NCI-H2171 treated with DMSO at 0.1 percent for 48 hours (cell line): ENCODE measurements around the gene ARHGAP27.

Experiments
- DNase-seq: peaks from one replicate; lab custom pipeline; 2025; lab: John Stamatoyannopoulos, UW

The ARHGAP27 gene

DNA sequence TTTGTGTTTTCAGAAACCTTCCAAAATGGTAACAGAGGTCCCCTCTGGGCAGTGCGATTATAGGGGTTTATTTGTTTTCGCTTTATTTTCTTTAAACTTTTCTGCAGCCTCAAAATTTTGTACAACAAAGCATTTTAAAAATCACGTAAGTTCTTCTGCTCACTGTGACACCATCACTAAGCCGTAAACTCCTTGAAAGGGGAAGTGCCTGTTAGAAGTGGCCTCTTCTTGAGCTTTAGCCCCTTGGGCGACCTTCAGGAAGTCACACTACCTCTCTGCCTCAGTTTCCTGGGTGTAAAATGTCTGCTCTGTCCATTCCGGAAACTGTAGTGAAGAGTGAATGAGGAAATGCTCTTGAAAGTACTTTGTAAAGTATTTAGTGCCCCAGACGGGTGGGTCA is 26.6 kb downstream of the ARHGAP27 start:
- no peak for DNase-seq

DNA sequence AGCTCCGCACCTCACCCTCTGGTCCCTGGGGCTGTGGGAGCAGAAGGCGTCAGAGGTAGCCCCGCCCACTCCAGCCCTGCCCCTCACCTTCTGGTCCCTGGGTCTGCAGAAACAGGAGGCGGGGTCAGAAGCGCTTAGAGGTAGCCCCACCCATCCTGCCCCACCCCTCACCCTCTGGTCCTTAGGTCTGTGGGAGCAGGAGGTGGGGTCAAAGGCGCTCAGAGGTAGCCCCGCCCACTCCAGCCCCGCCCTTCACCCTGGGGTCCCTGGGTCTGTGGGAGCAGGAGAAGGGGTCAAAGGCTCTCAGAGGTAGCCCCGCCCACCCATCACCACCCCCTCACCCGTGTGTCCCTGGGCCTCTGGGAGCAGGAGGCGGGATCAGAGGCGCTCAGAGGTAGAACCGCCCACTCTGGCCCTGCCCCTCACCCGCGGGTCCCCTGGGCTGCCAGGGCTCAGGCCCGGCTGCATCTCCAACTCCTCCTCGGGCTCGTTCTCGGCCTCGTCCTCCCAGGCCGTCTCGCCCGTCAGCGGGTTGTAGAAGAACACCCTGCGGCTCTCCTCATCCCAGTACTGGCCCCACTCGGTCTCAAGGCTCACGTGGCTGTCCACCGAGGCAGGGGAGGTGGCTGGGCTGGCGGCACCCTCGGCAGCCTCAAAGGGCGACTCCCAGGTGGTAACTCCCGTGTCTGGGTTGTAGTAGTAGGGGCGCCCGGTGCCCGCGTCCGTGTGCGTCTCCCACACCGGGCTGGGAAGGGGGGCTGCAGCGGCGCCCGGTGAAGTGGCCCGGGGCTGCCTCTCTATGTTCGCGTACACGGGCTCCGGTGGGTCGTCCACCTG is 27.2 kb downstream of the ARHGAP27 start:
- DNase-seq: peak; percentile 94

DNA sequence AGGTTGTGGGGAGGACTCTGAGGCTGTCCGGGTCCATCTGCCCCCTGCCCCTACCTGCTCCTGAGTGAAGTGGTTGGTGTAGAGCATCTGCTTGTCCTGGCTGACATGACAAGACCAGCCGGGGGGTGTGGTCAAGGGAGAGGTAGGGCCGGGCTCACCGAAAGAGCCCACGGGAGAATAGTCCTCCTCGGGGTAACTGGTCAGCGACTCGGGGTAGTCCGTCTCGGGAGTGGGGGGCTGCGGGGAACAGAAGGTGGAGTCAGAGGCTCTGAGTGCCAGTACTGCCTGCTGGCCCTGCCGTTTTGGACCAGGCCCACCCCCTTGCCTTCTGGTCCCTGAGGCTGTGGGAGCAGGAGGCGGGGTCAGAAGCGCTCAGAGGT is 27.8 kb downstream of the ARHGAP27 start:
- no peak for DNase-seq

GRCh38 chr17:45403906-45404490 is 28.7 kb downstream of the ARHGAP27 start:
- DNase-seq: no peak

- no peak for DNase-seq
Observed at GRCh38 chr17:45402916-45403315, 29.8 kb downstream of the ARHGAP27 start.

DNA sequence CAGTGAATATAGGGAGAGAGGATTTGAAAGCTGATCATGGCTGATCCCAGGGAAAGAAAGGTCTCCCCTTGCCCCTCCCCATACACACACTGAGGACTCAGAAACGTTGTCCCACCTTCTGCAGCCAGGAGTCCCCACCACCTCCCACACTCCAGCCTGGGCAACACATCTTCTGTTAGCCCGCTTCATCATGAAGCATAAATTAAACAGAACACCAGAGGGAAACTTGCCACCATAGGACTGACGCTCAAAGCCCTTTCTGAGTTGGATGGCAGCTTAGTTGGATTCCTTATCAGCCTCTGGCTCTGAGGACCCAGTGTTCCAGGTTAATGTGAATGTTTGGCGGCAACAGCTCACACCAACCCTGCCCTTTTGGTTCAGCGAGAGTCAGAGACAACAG is 33.9 kb downstream of the ARHGAP27 start:
- no peak for DNase-seq

- DNase-seq: no peak
Observed at GRCh38 chr17:45397796-45398195, 34.9 kb downstream of the ARHGAP27 start.

DNA sequence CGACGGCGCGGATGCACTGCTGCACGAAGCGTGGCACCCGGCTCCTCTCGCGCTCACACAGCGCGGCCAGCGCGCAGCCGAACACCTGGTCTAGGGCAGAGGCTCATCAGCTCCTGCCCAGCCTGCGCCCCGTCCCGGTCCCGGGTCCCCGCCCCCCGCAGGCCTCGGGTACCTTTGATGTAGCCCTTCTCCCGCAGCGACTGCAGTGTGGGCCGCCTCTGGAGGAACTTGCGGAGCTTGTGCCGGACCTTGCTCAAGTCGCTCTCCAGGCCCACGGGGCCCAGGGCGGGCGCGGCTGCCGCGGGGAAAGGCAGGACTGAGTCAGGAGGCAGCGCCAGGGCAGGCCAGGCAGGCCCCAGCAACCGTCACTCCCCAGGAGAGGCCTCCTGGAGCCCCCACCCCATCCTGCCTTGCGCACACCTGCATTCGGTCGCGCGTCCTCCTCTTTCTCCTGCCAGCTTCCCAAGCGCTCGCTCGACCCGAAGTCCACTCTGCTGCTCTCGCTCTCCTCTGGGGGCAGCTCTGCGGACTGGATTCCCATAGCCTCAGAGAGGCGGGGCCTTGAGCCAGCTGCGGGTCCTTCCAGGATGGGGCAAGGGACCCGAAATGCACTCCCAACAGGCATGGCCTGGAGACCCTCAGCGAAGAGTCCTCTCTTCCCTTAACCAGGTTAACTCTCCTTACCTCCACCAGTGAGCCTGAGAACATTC is 36.0 kb downstream of the ARHGAP27 start:
- no peak for DNase-seq

DNA sequence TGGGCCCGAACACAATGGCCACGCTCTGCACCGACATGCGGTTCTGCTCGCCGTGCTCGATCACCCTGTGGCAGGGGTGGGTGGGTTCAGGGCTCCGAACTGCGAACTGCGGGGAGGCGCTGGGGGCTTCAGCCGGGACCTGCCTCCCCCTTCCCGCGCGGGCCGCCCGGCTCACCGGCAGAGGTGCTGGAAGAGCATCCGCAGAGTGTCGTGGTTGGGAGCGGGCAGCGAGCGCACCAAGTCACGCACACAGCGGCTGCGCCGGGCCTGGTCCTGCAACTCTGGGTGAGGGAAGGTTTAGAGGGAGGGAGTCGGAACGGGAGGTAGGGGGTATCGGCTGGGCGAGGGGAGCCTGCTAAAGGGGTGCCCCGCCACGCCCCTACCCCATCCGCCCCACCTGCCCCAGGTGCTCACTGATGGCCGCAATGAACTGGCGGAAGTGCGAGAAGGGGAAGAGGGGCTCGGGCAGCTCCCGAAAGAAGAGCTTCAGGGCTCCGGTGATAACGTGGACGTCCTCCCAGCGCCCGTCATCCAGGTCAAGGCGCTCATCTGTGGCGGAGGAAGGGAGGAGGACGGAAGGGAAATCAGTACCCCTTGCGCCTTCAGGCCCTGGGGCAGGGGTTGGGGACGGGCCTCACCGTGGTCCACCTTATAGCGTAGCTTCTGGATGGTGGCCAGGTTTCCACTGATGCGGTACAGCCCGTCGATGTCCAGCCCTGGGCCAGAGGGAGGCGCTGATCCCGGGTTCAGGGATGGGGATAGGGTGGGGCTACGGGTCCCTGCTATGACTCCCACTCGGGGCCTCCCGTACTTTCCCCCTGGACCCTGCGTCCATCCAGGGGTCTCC is 36.9 kb downstream of the ARHGAP27 start:
- DNase-seq: no peak

DNA sequence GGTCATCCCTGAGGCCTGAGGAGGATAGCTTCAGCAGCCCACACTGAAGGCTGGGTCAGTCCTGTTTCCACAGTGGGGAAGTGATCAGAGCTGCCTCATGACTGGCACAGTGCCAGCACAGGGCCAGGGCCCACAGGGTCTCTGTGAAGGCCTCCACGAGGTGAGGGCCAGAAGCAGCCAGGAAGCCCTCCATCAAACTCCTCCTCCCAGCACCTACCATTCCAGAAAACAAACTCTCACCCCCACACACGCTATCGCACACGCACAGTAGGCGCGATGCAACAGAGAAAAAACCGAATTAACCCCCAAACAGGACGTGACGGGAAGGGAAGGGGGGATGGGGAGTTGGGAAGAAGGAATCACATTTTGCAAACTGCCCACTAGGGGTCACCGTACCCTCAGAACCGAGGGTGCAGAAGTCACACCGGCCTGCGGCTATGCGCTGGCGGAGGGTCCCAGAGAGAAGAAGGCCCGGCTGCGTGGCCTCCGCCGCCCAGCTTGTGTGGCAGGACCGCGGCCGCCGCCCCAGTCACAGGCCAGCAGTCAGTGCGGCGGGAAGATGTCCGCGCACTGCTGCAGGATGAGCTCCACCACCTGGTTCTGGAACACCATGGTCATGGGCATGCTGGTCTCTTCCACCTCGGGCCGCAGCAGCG is 37.6 kb downstream of the ARHGAP27 start:
- peak; percentile 72 for DNase-seq

GRCh38 chr17:45394564-45394912 is 38.1 kb downstream of the ARHGAP27 start:
- no peak for DNase-seq

- no peak for DNase-seq
Observed at GRCh38 chr17:45394091-45394490, 38.6 kb downstream of the ARHGAP27 start.

DNA sequence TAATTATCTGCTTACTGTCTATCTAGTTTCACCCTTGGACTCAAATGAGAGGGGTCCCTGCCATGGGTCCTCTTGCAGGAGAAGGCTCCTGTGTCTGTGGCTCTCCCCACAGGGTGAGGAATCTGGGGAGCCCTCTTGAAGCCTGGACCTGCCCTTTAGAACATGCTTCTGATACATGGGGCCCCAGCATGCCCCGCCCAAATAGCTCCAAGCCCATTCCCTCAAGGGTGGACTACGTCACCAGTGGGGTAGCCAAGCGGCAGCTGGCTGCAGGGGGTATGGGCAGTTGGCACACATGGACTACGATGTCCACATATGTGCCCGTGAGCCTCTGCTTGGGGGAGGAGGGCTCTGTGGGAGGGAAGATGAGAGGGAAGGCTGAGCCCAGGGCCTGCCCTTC is 39.3 kb downstream of the ARHGAP27 start:
- no peak for DNase-seq

GRCh38 chr17:45391918-45392317 is 40.8 kb downstream of the ARHGAP27 start:
- DNase-seq: no peak

DNA sequence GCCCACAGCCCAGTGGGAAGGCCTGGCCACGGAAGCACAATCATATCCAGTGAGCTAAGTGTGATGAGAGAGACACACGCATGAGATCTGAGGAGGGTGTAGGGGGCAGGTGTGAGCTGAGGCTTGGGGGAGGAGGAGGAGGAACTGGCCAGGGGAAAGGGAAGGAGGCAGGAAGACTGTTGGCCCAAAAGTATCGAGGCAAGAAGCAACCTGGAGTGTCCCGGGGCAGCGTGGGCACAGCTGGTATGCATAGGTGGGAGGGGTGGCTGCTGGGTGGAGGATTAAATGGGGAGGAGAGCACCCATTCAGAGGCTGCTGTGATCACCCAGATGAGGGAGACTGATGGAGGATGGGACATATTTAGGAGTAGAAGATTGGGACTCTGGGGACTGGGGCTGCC is 41.4 kb downstream of the ARHGAP27 start:
- DNase-seq: no peak

GRCh38 chr17:45389354-45389753 is 43.3 kb downstream of the ARHGAP27 start:
- DNase-seq: no peak

DNA sequence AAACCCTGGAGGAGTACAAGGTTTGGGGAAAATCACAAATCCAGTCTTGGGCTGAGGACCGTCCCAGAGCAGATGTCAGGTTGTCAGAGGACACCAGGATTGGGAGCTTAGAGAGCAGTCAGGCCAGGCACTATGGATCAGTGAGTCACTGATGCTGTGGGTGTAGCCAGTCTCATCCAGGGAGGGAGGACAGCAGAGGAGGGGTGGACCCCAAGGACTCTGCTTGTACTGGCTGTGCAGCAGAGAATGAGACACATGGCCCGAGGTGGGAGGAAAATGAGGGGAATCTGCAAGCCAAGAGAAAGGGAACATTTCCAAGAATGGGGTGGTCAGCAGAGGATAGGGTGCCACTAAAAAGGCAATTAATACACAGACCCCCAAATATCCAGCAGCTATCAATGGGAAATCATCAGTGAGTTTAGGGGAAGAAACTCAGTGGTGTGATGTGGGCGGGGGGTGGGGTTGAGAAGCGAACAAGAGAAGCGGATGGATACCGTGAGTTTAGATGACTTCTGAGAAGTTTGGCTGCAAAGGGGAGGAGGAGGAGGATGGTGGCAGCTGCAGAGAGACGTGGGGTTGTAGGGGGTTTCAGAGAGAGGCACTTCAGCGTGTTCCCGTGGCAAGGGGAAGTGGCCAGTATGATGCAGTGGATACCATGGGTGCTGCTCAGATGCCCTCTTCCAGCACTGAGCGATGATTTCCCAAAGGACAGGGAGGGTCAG is 43.9 kb downstream of the ARHGAP27 start:
- no peak for DNase-seq

DNA sequence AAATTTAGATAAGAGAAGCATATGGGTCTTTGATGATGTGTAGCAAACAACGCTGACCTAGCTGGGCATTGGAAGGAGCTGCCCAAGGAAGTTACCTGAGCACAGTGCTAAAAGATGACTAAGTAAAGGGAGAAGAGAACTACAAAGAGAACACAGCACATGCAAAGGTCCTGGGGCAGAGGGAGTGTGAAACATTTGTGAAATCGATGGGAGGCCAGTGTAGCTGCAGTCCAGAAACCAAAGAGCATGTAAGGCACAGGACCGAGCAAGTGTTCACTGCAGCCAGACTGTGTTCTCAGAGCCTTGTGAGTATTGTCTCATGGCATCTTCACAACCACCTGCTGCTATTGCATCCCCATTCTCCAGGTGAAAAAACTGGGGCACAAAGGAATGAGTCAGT is 44.9 kb downstream of the ARHGAP27 start:
- DNase-seq: no peak

- DNase-seq: no peak
Observed at GRCh38 chr17:45386178-45386577, 46.5 kb downstream of the ARHGAP27 start.

GRCh38 chr17:45385331-45385997 is 47.2 kb downstream of the ARHGAP27 start:
- peak; percentile 82 for DNase-seq
